Natural killer cell (primary cell): ENCODE results near the gene CPB1. TPM values are rescaled to one million over a fixed set of nuclear protein-coding genes. Genes with fewer than 3 reads are reported as not detected.

Source experiments
- ATAC-seq, 3 donors: fragments of 150-1000 bp in 2 of 3; fragments of 200-7000 bp in 1 of 3; cut with Tn5 transposase; 1 replicate in 1 of 3; 2 replicates in 2 of 3; pipeline ENCODE4 v1.10.0; 2021; ENCODE audit warnings: mild to moderate bottlenecking in 2 of 3, moderate library complexity in 2 of 3
- DNase-seq, 2 donors: peaks; one replicate each; pipeline versions ENCODE4 v3.0.0 to v3.0.0-alpha.2; 2013 to 2021; ENCODE audit warnings: mixed read lengths in 1 of 2
- H3K27ac ChIP-seq: one replicate; pipeline ENCODE4 v1.5.1; 2013; ENCODE audit warnings: mild to moderate bottlenecking, low read length
- H3K27me3 ChIP-seq: one replicate; pipeline ENCODE4 v1.6.1; 2013; ENCODE audit warnings: low read length; ENCODE audit not compliant: control insufficient read depth, insufficient read depth
- H3K36me3 ChIP-seq: one replicate; pipeline ENCODE4 v1.6.1; 2013; ENCODE audit warnings: low read length; ENCODE audit not compliant: control insufficient read depth, insufficient read depth
- H3K4me1 ChIP-seq: one replicate; pipeline ENCODE4 v1.6.1; 2013; ENCODE audit warnings: low read length; ENCODE audit not compliant: control insufficient read depth, insufficient read depth
- H3K4me3 ChIP-seq: one replicate; pipeline ENCODE4 v1.5.1; 2013; ENCODE audit warnings: low read length
- H3K9me3 ChIP-seq: one replicate; pipeline ENCODE4 v1.6.1; 2013; ENCODE audit warnings: low read length; ENCODE audit not compliant: control insufficient read depth, insufficient read depth
- H3K27ac Mint-ChIP-seq, 2 donors: one replicate each; pipeline ENCODE4 v1.8.0; 2022; ENCODE audit warnings: mild to moderate bottlenecking in 2 of 2, mixed read lengths in 2 of 2, moderate library complexity in 1 of 2
- H3K27me3 Mint-ChIP-seq, 2 donors: one replicate each; pipeline ENCODE4 v1.8.0; 2022; ENCODE audit warnings: low read depth in 2 of 2, mixed read lengths in 2 of 2
- H3K36me3 Mint-ChIP-seq: one replicate; pipeline ENCODE4 v1.8.0; 2022; ENCODE audit warnings: mixed read lengths
- H3K4me1 Mint-ChIP-seq, 2 donors: one replicate each; pipeline ENCODE4 v1.8.0; 2022; ENCODE audit warnings: mixed read lengths in 2 of 2
- H3K4me3 Mint-ChIP-seq: one replicate; pipeline ENCODE4 v1.8.0; 2022; ENCODE audit warnings: mild to moderate bottlenecking, moderate library complexity, mixed read lengths
- H3K9me3 Mint-ChIP-seq, 2 donors: one replicate each; pipeline ENCODE4 v1.8.0; 2022; ENCODE audit warnings: mixed read lengths in 2 of 2
- WGBS: methylation state at CpG from one replicate; pipeline ENCODE4 v1.1.7; 2013; ENCODE audit warnings: missing lambda C conversion rate; ENCODE audit not compliant: insufficient coverage; 5-methylcytosine and 5-hydroxymethylcytosine counted together
- intact Hi-C: fragments of 100-400 bp; cut with micrococcal nuclease; formaldehyde crosslinking; loops from one replicate; pipeline ENCODE4 v1.14.2; 2022
- total RNA-seq, 4 donors: library from RNA; stranded (reverse); fragments of 120-200 nt in 1 of 4; gene quantifications; one replicate each; pipeline versions ENCODE4 v1.2.3 to v1.2.4, GENCODE V29; 2013 to 2022
- TF ChIP-seq, protein P1 (sequence below): fragments of 200-600 bp; IDR thresholded peaks from one replicate; pipeline ENCODE4 v1.8.0; 2022; ENCODE audit warnings: antibody characterized with exemption

Gene CPB1
- total RNA-seq, 3 donors from 2014 or later (not counting 1 experiment from before 2014, with no cell fraction given): not detected

- DNase-seq (no peak), ATAC-seq (peak in 1 of 3 donors; percentile 82)
- Mint-ChIP-seq H3K9me3 (no peaks in the 10 kb centered on the region), H3K27ac (no peak overlapping the region), H3K36me3 (no peaks in the 10 kb centered on the region), H3K4me1 (no peaks in the 10 kb centered on the region), H3K4me3 (no peak overlapping the region), H3K27me3 (peaks cover 0 to 5% of the 10 kb centered on the region in 2 donors)
- H3K36me3 ChIP-seq: no peaks in the 10 kb centered on the region
- H3K27me3 ChIP-seq: peaks cover 2% of the 10 kb centered on the region
- no peak overlapping the region for H3K27ac ChIP-seq
- H3K4me3 ChIP-seq: no peak overlapping the region
- TF ChIP-seq, protein P1, sequence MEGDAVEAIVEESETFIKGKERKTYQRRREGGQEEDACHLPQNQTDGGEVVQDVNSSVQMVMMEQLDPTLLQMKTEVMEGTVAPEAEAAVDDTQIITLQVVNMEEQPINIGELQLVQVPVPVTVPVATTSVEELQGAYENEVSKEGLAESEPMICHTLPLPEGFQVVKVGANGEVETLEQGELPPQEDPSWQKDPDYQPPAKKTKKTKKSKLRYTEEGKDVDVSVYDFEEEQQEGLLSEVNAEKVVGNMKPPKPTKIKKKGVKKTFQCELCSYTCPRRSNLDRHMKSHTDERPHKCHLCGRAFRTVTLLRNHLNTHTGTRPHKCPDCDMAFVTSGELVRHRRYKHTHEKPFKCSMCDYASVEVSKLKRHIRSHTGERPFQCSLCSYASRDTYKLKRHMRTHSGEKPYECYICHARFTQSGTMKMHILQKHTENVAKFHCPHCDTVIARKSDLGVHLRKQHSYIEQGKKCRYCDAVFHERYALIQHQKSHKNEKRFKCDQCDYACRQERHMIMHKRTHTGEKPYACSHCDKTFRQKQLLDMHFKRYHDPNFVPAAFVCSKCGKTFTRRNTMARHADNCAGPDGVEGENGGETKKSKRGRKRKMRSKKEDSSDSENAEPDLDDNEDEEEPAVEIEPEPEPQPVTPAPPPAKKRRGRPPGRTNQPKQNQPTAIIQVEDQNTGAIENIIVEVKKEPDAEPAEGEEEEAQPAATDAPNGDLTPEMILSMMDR: no peak
- H3K9me3 ChIP-seq: no peaks in the 10 kb centered on the region
- intact Hi-C loops: no loop called here
- no peaks in the 10 kb centered on the region for H3K4me1 ChIP-seq
These were observed 50.5 kb downstream of the CPB1 start for GRCh38 chr3:148878095-148878494.

DNA sequence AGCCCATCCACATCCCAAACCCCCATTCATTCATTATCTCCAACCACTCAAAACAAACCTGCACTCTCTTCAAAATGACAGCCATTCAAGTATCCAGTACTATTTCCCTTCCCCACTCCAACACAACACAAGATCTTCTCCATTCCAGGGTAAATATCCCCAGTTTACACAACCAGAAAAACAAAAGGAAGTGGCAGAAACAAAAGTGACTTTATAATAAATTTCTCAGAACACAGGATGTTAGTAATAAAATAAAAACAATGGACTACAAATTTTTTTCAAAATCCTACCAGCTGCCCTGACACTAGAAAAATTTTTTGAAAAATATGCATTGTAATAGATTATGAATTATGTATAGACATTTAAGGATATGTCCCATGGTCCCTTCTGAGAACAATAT is 51.6 kb downstream of the CPB1 start:
- H3K27ac Mint-ChIP-seq: no peak overlapping the region
- peaks cover 0 to 5% of the 10 kb centered on the region in 2 donors for H3K27me3 Mint-ChIP-seq
- intact Hi-C loops: no loop called here
- Histone ChIP-seq H3K4me3 (no peak overlapping the region), H3K27ac (no peak overlapping the region), H3K9me3 (no peaks in the 10 kb centered on the region), H3K36me3 (no peaks in the 10 kb centered on the region), H3K27me3 (peaks cover 2% of the 10 kb centered on the region), H3K4me1 (no peaks in the 10 kb centered on the region)
- ATAC-seq (no peak), DNase-seq (no peak)
- no peaks in the 10 kb centered on the region for H3K9me3 Mint-ChIP-seq
- TF ChIP-seq, protein P1: no peak
- H3K4me3 Mint-ChIP-seq: no peak overlapping the region
- no peaks in the 10 kb centered on the region for H3K4me1 Mint-ChIP-seq
- H3K36me3 Mint-ChIP-seq: no peaks in the 10 kb centered on the region

DNA sequence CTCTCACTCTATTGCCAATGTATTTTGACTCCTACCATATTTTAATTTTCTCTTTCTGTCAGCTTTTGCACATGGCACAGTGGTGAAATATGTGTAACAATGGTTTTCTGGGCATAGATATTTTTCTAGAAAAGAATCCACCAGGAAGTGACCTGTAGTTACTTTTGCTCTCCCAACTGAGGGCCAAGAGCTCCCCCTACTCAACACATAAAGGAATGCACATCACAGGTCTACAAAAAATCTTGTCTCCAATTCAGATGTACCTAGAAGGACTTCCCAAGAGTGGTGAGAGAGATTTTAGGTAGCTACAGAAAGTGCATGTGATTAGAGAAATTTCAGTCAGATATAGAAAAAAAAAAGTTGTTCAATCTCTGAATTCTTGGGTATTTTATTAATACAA is 53.1 kb downstream of the CPB1 start:
- intact Hi-C loops: no loop called here
- H3K4me3 ChIP-seq: no peak overlapping the region
- no peak for ATAC-seq

GRCh38 chr3:148881286-148881685 is 53.7 kb downstream of the CPB1 start:
- Histone ChIP-seq H3K4me3 (no peak overlapping the region), H3K36me3 (no peaks in the 10 kb centered on the region), H3K27me3 (peaks cover 2% of the 10 kb centered on the region), H3K27ac (no peak overlapping the region), H3K9me3 (no peaks in the 10 kb centered on the region), H3K4me1 (no peaks in the 10 kb centered on the region)
- peaks cover 0 to 5% of the 10 kb centered on the region in 2 donors for H3K27me3 Mint-ChIP-seq
- DNase-seq (no peak), ATAC-seq (no peak)
- TF ChIP-seq, protein P1: no peak
- H3K4me1 Mint-ChIP-seq: no peaks in the 10 kb centered on the region
- no peak overlapping the region for H3K27ac Mint-ChIP-seq
- H3K9me3 Mint-ChIP-seq: no peaks in the 10 kb centered on the region
- H3K4me3 Mint-ChIP-seq: no peak overlapping the region
- WGBS: 100% methylated on average over 2 of the region's 2 CpGs
- no peaks in the 10 kb centered on the region for H3K36me3 Mint-ChIP-seq
- intact Hi-C loops: no loop called here

More for the DNA sequence above, 53.1 kb downstream of the CPB1 start:
- no peaks in the 10 kb centered on the region for H3K4me1 Mint-ChIP-seq
- no peaks in the 10 kb centered on the region for H3K9me3 Mint-ChIP-seq
- Histone ChIP-seq H3K27ac (no peak overlapping the region), H3K9me3 (no peaks in the 10 kb centered on the region), H3K27me3 (peaks cover 2% of the 10 kb centered on the region), H3K36me3 (no peaks in the 10 kb centered on the region), H3K4me1 (no peaks in the 10 kb centered on the region)
- H3K36me3 Mint-ChIP-seq: no peaks in the 10 kb centered on the region
- TF ChIP-seq, protein P1: no peak
- no peak for DNase-seq
- no peak overlapping the region for H3K27ac Mint-ChIP-seq
- peaks cover 0 to 5% of the 10 kb centered on the region in 2 donors for H3K27me3 Mint-ChIP-seq
- H3K4me3 Mint-ChIP-seq: no peak overlapping the region
